SK-N-SH (cell line): ENCODE data around the gene COL5A2. TPM values are rescaled to one million over a fixed set of nuclear protein-coding genes. Genes with fewer than 3 reads are reported as not detected.

ENCODE experiments used
- CTCF ChIA-PET: fragments of 300-600, 350-600 bp; formaldehyde crosslinking; extraction: SDS; loops from one replicate; lab custom pipeline; 2021; lab: Yijun Ruan, JAX
- POLR2A ChIA-PET: fragments of 350-600 bp; sonication (Branson Sonifier 250); formaldehyde crosslinking; extraction: SDS; loops from one replicate; lab custom pipeline; 2020; ENCODE audit warnings: antibody characterized with exemption, inconsistent platforms; lab: Yijun Ruan, JAX
- DNase-seq: peaks from one replicate; pipeline ENCODE4 v3.0.0; 2012
- H2AFZ ChIP-seq: fragments of 200-600 bp; sonication (generic); 2 replicates; pipeline ENCODE4 v1.8.1; 2016; ENCODE audit warnings: antibody characterized with exemption, mild to moderate bottlenecking, low read depth
- H3F3A ChIP-seq: fragments of 200-600 bp; sonication (generic); replicated peaks from 2 replicates; pipeline ENCODE3; 2016; ENCODE audit warnings: antibody characterized with exemption, mild to moderate bottlenecking; ENCODE audit not compliant: insufficient read depth
- H3K27ac ChIP-seq, 2 experiments: fragments of 200-500 bp in 1 of 2; fragments of 200-600 bp in 1 of 2; sonication (Bioruptor generic) in 1 of 2; sonication (generic), shearing (Covaris generic) in 1 of 2; 2 replicates each; pipeline versions ENCODE4 v1.5.1 to v1.6.1; 2014 to 2016; ENCODE audit warnings: low read depth in 2 of 2, inconsistent platforms in 1 of 2, low read length in 1 of 2, mild to moderate bottlenecking in 1 of 2, mixed read lengths in 1 of 2
- H3K27me3 ChIP-seq: fragments of 200-600 bp; sonication (generic), shearing (Covaris generic); 2 replicates; pipeline ENCODE4 v1.6.1; 2016; ENCODE audit warnings: mixed run types; ENCODE audit not compliant: insufficient read depth
- H3K36me3 ChIP-seq, 2 experiments: fragments of 200-500 bp in 1 of 2; fragments of 200-600 bp in 1 of 2; sonication (Bioruptor generic) in 1 of 2; sonication (generic) in 1 of 2; replicated peaks in 1 of 2; 2 replicates each; pipeline versions ENCODE3 to v1.5.1; 2014 to 2016; ENCODE audit warnings: low read length in 1 of 2, mild to moderate bottlenecking in 1 of 2; ENCODE audit not compliant: insufficient read depth in 2 of 2, control insufficient read depth in 1 of 2
- H3K4me1 ChIP-seq, 2 experiments: fragments of 200-500 bp in 1 of 2; fragments of 200-600 bp in 1 of 2; sonication (Bioruptor generic) in 1 of 2; sonication (generic), shearing (Covaris generic) in 1 of 2; 2 replicates each; pipeline versions ENCODE4 v1.5.1 to v1.6.1; 2014 to 2016; ENCODE audit warnings: low read depth in 1 of 2, low read length in 1 of 2, mixed run types in 1 of 2; ENCODE audit not compliant: insufficient read depth in 2 of 2, control insufficient read depth in 1 of 2
- H3K4me2 ChIP-seq: fragments of 200-600 bp; sonication (generic), shearing (Covaris generic); 2 replicates; pipeline ENCODE4 v1.6.1; 2017; ENCODE audit warnings: mixed run types
- H3K4me3 ChIP-seq, 2 experiments: fragments of 200-500 bp in 1 of 2; fragments of 200-600 bp in 1 of 2; sonication (Bioruptor generic) in 1 of 2; sonication (generic), shearing (Covaris generic) in 1 of 2; 2 replicates each; pipeline versions ENCODE4 v1.5.1 to v1.8.1; 2014 to 2016; ENCODE audit warnings: low read depth in 2 of 2, inconsistent platforms in 1 of 2, low read length in 1 of 2, mild to moderate bottlenecking in 1 of 2, mixed read lengths in 1 of 2, moderate library complexity in 1 of 2
- H3K79me2 ChIP-seq: fragments of 200-600 bp; sonication (generic); 2 replicates; pipeline ENCODE4 v1.8.1; 2017; ENCODE audit warnings: mild to moderate bottlenecking; ENCODE audit not compliant: insufficient read depth
- H3K9ac ChIP-seq: fragments of 200-600 bp; sonication (generic); 2 replicates; pipeline ENCODE4 v1.6.1; 2017; ENCODE audit warnings: mixed run types
- H3K9me2 ChIP-seq: fragments of 200-600 bp; sonication (generic); 2 replicates; pipeline ENCODE4 v1.6.1; 2017; ENCODE audit warnings: mixed run types
- H3K9me3 ChIP-seq: fragments of 200-600 bp; sonication (generic); 2 replicates; pipeline ENCODE4 v1.6.1; 2017; ENCODE audit warnings: mixed run types, mild to moderate bottlenecking, moderate library complexity
- H4K20me1 ChIP-seq: fragments of 200-600 bp; sonication (generic); 2 replicates; pipeline ENCODE4 v1.6.1; 2017; ENCODE audit warnings: mild to moderate bottlenecking, mixed run types; ENCODE audit not compliant: insufficient read depth
- CTCF ChIP-seq: fragments of 200-600 bp; sonication (generic); IDR thresholded peaks from 2 replicates; pipeline ENCODE4 v1.6.1; 2017; ENCODE audit warnings: antibody characterized with exemption, mild to moderate bottlenecking, moderate library complexity
- JUND ChIP-seq: IDR thresholded peaks from 2 replicates; pipeline ENCODE4 v1.4.0; 2012
- MEF2A ChIP-seq: IDR thresholded peaks from 2 replicates; pipeline ENCODE4 v1.4.0; 2012; ENCODE audit warnings: low read depth, borderline replicate concordance
- POLR2AphosphoS5 ChIP-seq: IDR thresholded peaks from 2 replicates; pipeline ENCODE4 v1.6.1; 2012; ENCODE audit warnings: low read depth, low read length
- RAD21 ChIP-seq: IDR thresholded peaks from 2 replicates; pipeline ENCODE4 v1.6.1; 2012; ENCODE audit warnings: mild to moderate bottlenecking, low read length
- RCOR1 ChIP-seq: fragments of 150-350 bp; IDR thresholded peaks from 2 replicates; pipeline ENCODE4 v1.6.1; 2017; ENCODE audit warnings: antibody characterized with exemption, low read length
- RXRA ChIP-seq: IDR thresholded peaks from 2 replicates; pipeline ENCODE4 v1.4.0; 2012; ENCODE audit warnings: low read depth, mild to moderate bottlenecking, borderline replicate concordance
- SMC3 ChIP-seq: IDR thresholded peaks from 2 replicates; pipeline ENCODE4 v1.6.1; 2012; ENCODE audit warnings: low read depth, low read length, improper control_type of control experiment
- TCF12 ChIP-seq: IDR thresholded peaks from 2 replicates; pipeline ENCODE4 v1.4.0; 2012
- USF1 ChIP-seq: IDR thresholded peaks from 2 replicates; pipeline ENCODE4 v1.4.0; 2012; ENCODE audit warnings: low read depth, borderline replicate concordance
- YY1 ChIP-seq: IDR thresholded peaks from 2 replicates; pipeline ENCODE4 v1.4.0; 2012; ENCODE audit warnings: low read depth, mild to moderate bottlenecking
- WGBS: methylation state at CpG from one replicate; pipeline ENCODE4 v1.1.6; 2017; ENCODE audit warnings: low lambda C conversion rate; 5-methylcytosine and 5-hydroxymethylcytosine counted together
- polyA plus RNA-seq, 3 experiments: library from polyadenylated mRNA; depleted of rRNA; stranded (reverse); fragments of >200 nt; gene quantifications; 2 replicates each; pipeline ENCODE4 v1.2.3, GENCODE V29; 2012
- TF ChIP-seq, protein P1 (sequence below): IDR thresholded peaks from 2 replicates; pipeline ENCODE4 v1.4.0; 2012; ENCODE audit warnings: low read depth

Gene COL5A2
- polyA plus RNA-seq, 1 of the 3 experiments (the other 2 are of a cell fraction) = 20.4 TPM

DNA sequence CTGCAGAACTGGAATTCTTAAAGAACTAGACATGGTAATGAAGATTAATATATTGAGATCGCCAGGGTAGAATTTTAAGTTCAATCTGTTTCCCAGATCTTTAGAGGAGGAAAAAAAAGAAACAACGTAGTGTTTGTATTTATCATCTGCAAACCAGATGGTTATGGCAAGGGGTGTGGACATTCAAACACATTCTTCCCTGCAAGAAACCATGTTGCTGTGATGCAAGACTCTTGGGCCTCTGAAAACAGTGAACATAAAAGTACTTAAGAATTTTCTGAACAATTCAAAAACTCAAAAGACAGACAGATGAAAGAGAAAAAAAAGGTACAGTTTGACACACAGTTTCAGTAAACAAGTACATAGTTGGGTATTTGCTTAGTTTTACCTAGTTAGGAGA, 35.6 kb downstream of the COL5A2 start:
- H3K27me3 ChIP-seq = no peaks in the 10 kb centered on the region
- peak overlapping the region; percentile 71 to 94; a peak in 3 of 4 replicates for H3K27ac ChIP-seq
- no peak for TF ChIP-seq POLR2AphosphoS5
- peak; percentile 56; the same call in 1 of the 2 replicates for TF ChIP-seq TCF12
- H4K20me1 ChIP-seq = no peaks in the 10 kb centered on the region
- H3K36me3 ChIP-seq = peaks cover 0 to 5% of the 10 kb centered on the region in 2 experiments
- H3K9me2 ChIP-seq = no peaks in the 10 kb centered on the region
- CTCF ChIA-PET = interaction anchor here (0.9 to 3.4 kb wide), 3 partner anchors 12 to 144 kb away, joined by 3 to 11 read pairs (median 6); no protein-coding TSS in a partner anchor
- no peaks in the 10 kb centered on the region for H3K79me2 ChIP-seq
- H3K4me2 ChIP-seq = no peak overlapping the region
- 49% methylated on average over 2 of the region's 2 CpGs for WGBS
- no peaks in the 10 kb centered on the region for H3K9me3 ChIP-seq
- peak overlapping the region; percentile 32; the same call in 1 of the 2 replicates for H2AFZ ChIP-seq
- no peak overlapping the region for H3K9ac ChIP-seq
- H3K4me3 ChIP-seq = no peak overlapping the region
- no peak for DNase-seq
- H3K4me1 ChIP-seq = peaks cover 0 to 46% of the 10 kb centered on the region in 2 experiments; a peak in 2 of 4 replicates
- peaks cover 14% of the 10 kb centered on the region for H3F3A ChIP-seq
- POLR2A ChIA-PET = no interaction called here

- ChIA-PET CTCF (interaction anchor here (0.7 to 3.4 kb wide), 9 partner anchors 9 to 275 kb away, joined by 3 to 11 read pairs (median 3); no protein-coding TSS in a partner anchor), POLR2A (no interaction called here)
- no peak overlapping the region for H3K4me2 ChIP-seq
- no peaks in the 10 kb centered on the region for H4K20me1 ChIP-seq
- no peak overlapping the region; a peak in 1 of 4 replicates for H3K4me3 ChIP-seq
- no peaks in the 10 kb centered on the region for H3K79me2 ChIP-seq
- H3K27ac ChIP-seq = peak overlapping the region; percentile 71 to 94; a peak in 3 of 4 replicates
- H3K9me2 ChIP-seq = no peaks in the 10 kb centered on the region
- H3K4me1 ChIP-seq = peaks cover 0 to 46% of the 10 kb centered on the region in 2 experiments; a peak in 2 of 4 replicates
- TF ChIP-seq RAD21 (peak; percentile 47), SMC3 (peak; percentile 46), JUND (no peak), CTCF (peak; percentile 70)
- no peak overlapping the region for H3K9ac ChIP-seq
- peaks cover 0 to 5% of the 10 kb centered on the region in 2 experiments for H3K36me3 ChIP-seq
- H3K9me3 ChIP-seq = no peaks in the 10 kb centered on the region
- DNase-seq = no peak
- WGBS = 91% methylated on average over 4 of the region's 4 CpGs
- peak overlapping the region; percentile 32; the same call in 1 of the 2 replicates for H2AFZ ChIP-seq
- no peaks in the 10 kb centered on the region for H3K27me3 ChIP-seq
- peaks cover 10% of the 10 kb centered on the region for H3F3A ChIP-seq
These were observed 36.4 kb downstream of the COL5A2 start for GRCh38 chr2:189142893-189143759.

- ChIA-PET POLR2A (no interaction called here), CTCF (no interaction called here)
- H3K27me3 ChIP-seq = no peaks in the 10 kb centered on the region
- no peak overlapping the region for H3K27ac ChIP-seq
- no peaks in the 10 kb centered on the region for H3K79me2 ChIP-seq
- no peak overlapping the region for H3K4me2 ChIP-seq
- peaks cover 19% of the 10 kb centered on the region for H3F3A ChIP-seq
- H3K4me1 ChIP-seq = peaks cover 0 to 20% of the 10 kb centered on the region in 2 experiments; a peak in 1 of 4 replicates
- no peak overlapping the region for H2AFZ ChIP-seq
- no peak overlapping the region for H3K4me3 ChIP-seq
- H3K9me3 ChIP-seq = no peaks in the 10 kb centered on the region
- no peaks in the 10 kb centered on the region for H3K9me2 ChIP-seq
- TF ChIP-seq SMC3 = no peak
- TF ChIP-seq, protein P1, sequence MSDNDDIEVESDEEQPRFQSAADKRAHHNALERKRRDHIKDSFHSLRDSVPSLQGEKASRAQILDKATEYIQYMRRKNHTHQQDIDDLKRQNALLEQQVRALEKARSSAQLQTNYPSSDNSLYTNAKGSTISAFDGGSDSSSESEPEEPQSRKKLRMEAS = no peak
- TF ChIP-seq MEF2A = no peak
- TF ChIP-seq RCOR1 = no peak
- no peak for TF ChIP-seq USF1
- no peak for TF ChIP-seq YY1
- no peak for TF ChIP-seq RXRA
- H3K36me3 ChIP-seq = peaks cover 0 to 5% of the 10 kb centered on the region in 2 experiments
- 92% methylated on average over 5 of the region's 5 CpGs for WGBS
- no peaks in the 10 kb centered on the region for H4K20me1 ChIP-seq
- DNase-seq = no peak
- H3K9ac ChIP-seq = no peak overlapping the region
These were observed 40.8 kb downstream of the COL5A2 start for GRCh38 chr2:189138800-189139199.
